Measurements from ENCODE around the gene TLNRD1. TPM values are rescaled to one million over a fixed set of nuclear protein-coding genes. Genes with fewer than 3 reads are reported as not detected.

The TLNRD1 gene
- polyA plus RNA-seq, 4 donors, result 7.6 to 9.2 (median 8.0) TPM

DNA sequence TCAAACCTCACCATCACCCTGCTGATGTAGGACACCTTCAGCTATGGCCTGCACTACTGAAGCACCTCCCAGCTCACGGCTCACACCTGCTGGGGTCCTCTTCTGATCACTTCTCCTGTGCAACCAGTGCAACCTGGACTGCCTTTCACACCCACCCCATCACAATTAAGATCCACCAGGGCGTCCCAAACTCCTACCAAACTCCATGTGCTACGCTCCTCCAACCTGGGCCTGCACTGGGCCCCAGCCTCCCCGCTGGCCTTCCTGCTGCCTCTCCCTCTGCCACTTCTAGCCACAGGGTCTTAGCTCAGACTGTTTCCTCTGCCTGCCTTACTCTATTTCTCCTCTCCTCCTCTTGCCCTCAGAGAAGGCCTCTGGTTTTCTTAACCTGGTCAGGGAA lies 23.9 kb upstream of the TLNRD1 start:
- no peak for DNase-seq (ENCODE audit: low read depth in 4 of 4, low spot score in 3 of 4)

DNA sequence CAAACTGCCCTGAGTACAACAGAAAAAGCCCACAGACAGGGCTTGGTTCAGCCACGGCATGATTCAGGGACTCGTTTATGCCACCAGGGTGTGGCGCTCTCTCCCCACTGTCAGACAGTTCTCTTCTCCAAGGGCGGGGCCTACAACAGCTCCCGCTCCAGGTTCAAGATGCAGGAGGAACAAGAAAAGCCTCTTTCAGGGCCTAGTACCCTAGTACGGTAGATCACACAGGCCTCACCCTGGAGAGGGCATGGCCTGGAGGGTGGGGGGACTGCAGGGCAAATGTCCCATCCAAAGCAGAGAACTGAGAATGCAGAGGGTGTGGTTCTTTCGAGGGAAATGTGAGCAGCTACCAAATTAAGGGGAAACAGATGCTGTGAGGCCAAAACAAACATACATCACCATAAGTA lies 23.1 kb upstream of the TLNRD1 start:
- no peak for DNase-seq (ENCODE audit: low read depth in 4 of 4, low spot score in 3 of 4)

DNA sequence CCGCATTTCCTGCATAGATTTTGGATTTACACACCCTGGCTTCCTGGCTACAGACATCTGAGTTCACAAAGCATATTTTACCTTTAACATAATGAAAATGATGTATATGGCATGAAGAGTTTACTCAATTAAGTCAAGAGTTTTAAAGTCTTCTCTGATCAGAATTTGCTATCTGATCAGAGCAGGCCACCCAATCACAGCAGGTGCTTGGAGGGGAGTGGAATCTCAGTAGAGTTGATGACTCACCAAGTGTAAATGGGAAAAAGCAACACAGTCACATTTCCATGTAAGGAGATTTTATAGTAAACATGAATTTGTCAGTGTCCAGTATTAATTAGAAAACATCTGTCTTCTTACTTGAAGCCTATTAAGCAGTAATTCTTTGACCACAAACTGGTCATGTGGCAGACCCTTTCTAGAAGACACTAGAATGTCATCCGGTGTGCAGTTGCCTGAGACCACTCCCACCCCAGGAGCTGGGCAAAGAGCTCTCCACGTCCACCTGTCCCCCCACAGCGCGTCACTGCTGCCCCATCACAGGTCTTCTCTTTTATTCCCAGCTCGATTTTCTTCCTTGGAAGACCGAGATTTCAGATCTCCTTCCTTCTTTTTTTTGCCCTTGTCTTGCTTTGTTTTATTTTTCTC lies 21.9 kb upstream of the TLNRD1 start:
- DNase-seq (ENCODE audit: low read depth in 4 of 4, low spot score in 3 of 4), result no peak

DNA sequence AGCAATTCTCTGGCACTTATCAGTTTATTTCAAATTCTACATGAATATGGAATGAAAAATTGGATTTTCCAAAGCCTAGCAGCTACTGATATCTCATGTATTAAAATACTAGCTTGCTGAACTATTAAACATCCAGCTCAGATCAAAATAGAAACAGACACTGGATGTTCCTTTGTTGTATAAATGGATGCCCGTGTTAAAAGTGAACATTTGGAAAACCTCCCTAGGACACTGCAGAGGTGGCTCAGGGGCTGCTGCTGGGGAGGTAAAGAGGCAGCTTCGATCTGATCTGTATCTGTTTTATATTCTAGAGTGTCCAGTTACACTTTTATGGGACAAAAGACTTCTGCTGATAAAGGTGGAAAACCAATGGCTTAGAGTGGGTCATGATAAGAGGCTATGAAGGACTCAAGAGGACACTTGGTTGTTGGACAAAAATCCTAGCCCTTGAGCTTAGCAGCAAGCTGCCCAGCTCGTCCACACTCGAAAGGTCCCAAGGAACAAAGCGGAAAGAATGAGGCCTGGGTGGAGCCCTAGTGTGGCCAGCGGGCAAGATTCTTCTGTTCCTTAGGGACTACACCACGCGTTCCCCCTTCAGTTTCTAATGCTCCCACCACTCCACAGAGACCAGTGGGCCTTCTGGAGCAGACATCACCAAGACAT lies 21.1 kb upstream of the TLNRD1 start:
- DNase-seq (ENCODE audit: low read depth in 4 of 4, low spot score in 3 of 4), result no peak

DNA sequence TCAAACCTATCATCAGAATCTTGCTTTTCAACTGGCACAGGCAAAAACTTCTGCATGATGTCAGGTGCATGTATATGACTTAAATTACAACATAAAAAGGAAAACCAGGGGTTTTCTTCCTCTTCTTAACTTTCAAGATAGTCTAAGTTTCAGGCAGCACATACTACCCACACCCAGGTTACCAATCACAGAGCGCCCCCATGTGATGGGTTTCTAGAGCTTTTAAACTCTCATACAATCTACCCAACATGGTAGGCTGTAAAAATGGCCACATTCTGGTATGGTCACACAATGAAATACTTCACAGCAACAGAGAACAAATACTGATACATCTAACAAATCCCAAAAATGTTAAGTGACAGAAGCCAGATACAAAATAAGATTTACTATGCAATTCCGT lies 18.5 kb upstream of the TLNRD1 start:
- DNase-seq (ENCODE audit: low read depth in 4 of 4, low spot score in 3 of 4), result no peak

DNA sequence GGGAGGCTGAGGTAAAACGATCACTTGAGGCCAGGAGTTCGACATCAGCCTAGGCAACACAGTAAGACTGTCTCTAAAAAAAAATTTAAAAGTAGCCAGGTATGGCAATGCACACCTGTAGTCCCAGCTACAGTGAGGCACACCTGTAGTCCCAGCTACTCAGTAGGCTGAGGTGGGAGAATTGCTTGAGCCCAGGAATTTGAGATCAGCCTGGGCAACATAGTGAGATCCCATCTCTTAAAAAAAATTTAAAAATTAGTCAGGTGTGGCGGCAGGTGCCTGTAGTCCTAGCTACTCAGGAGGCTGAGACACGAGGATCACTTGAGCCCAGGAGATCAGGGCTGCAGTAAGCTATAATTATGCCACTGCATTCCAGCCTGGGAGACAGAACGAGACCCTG lies 17.9 kb upstream of the TLNRD1 start:
- DNase-seq (ENCODE audit: low read depth in 4 of 4, low spot score in 3 of 4), result no peak

DNA sequence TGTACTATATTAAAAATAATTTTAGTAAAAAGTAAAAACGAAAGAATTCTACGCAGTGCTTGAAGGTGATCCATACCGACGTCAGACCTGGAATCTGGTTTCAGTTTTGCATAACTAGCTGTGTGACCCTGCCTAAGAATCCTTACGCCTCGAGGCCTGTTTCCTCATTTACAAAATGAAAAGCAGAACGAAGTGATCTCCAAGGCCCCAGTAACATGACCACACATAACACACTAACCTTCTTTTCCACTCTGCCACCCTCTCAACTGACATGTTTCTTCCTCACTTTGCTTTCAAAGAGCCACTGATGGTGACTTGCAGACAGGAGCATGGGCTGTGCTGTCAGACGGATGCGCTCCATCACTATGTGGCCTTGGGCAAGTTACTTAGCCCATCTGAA lies 15.9 kb upstream of the TLNRD1 start:
- DNase-seq (ENCODE audit: low read depth in 4 of 4, low spot score in 3 of 4), result no peak

DNA sequence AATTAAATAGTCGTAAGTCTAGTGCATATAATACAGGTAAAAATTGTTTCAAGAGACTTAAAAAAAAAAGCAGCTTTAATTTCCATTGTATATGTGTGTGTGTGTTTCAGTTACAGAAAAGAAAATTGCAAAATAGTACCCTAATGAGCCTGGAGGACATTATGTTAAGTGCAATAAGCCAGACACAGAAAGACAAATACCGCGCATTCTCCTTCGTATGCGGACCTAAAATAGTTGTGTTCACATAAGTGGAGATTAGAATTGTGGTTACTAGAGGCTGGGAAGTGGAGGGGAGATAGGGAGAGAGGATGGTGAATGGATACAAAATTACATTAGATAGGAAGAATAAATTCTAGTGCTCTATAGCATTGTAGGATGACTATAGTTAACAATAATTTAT lies 14.7 kb upstream of the TLNRD1 start:
- DNase-seq (ENCODE audit: low read depth in 4 of 4, low spot score in 3 of 4), result no peak

DNA sequence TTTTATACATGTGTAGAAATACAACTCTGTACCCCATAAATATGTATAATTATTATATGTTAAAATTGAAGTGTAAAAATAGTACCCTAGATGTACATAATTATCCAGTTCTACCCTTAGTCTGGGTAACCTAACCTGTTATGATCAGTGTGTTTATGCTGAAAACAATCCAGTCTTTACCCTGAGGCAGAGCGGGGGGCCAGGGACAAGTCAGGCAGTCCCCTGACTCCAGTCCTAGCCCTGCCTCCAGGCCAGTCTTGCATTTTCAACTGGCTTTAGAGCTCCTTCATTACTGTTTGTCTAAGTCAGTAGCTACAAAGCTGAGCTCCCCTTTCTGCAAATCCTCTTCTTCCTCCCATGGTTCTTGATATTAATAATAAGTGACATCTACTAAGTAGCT lies 14.2 kb upstream of the TLNRD1 start:
- DNase-seq (ENCODE audit: low read depth in 4 of 4, low spot score in 3 of 4), result no peak

DNA sequence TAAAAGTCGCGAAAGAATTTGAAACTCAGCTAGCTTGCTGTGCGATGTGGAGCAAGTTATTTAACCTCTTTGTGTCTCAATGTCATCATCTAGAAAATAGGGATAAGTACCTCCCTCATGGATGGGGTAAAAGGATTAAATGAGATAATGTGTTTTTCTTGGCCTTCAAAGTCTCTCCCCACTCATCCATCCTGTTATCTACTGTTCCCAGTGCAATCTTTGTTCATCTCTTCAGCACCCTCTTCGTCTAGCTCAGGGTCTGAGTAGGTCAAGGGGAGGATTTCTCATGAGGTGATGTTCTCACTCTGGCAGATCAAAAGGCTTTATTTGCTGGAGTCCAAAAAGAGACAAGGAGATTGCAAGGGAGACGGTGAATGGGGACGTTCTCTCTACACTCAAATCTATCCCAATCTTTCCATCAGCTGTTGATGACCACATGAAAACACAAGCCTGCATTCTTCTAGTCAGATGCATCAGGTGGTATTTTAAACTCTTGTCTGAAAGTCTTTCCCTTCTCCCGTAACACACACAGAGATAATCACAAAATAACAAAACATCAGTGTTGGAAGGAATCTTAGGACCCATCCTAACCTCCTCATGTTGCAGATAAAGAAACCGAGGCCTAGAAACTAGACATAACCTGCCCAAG lies 12.5 kb upstream of the TLNRD1 start:
- no peak for DNase-seq (ENCODE audit: low read depth in 4 of 4, low spot score in 3 of 4)

DNA sequence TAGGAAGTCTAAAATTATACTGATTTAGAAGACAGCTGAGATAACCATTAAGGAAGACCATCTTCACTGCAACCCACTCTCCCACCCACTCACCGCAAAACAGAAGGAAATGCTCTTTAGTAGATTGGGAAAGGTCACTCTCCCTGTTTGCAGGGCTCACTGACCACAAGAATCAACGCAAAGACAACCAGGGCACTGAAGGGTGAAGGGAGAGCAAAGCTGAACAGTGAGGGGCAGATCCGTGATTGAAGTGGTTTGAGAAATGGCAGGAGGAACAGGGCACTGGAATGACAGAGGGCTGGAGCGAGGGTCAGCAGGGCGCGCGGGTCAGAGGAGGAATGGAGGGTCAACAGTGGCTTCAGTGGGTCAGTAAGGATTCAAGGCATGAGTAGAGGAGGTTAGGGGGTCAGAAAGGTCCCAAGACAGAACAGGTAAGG lies 11.6 kb upstream of the TLNRD1 start:
- DNase-seq (ENCODE audit: low read depth in 4 of 4, low spot score in 3 of 4), result no peak

DNA sequence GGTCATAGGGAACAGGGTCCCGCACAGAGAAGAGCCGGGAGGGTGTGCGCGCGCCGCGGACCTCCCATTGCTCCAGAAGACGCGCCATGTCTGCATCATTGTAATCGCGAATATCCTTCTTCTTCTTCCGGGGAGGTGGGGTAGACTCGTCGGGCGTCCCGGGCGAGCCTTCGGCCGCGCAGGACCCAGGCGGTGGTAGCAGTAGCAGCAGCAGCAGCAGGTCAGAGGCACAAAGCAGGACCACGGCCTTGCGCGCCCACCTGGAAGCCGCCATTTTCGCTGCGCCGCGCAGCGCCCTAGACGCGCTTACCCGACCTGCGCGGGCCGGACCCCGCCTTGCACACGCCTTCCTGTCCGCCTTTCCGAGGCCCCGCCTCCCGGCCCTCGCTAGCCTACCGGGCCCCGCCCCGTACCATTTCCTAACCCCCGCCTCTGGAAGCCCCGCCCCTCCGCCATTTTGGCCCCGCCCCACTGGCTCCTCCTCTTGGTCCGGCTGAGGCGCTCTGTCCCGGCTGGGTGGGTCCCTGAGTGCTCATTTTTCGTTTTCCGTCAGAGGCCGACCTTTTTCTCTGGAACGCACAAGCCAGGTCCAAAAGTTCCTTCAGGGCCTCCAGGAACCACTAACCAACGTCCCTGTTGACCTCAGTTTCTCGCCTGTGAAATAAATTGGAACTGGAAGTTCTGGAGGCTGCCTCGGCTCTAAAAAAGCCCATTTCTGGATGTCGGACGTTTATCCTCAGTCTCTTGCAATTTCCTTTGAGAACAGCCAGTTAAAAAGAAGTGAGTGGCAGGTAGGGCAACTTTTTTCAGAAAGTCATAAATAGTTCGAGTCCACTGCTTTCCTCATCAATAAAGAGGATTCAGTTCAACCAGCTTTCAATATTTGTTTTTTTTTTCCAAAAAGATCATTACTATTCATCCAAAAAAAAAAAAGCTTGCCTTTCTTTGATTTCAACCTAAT lies 10.9 kb upstream of the TLNRD1 start, which contains the start of gene MESD:
Gene MESD (minus strand): TSS at position 302 of the 961 bp plus-strand sequence. CDS start 28 bp downstream, at position 274.
- peak; percentile 87 to 93 (median 91) for DNase-seq (ENCODE audit: low read depth in 4 of 4, low spot score in 3 of 4)

DNA sequence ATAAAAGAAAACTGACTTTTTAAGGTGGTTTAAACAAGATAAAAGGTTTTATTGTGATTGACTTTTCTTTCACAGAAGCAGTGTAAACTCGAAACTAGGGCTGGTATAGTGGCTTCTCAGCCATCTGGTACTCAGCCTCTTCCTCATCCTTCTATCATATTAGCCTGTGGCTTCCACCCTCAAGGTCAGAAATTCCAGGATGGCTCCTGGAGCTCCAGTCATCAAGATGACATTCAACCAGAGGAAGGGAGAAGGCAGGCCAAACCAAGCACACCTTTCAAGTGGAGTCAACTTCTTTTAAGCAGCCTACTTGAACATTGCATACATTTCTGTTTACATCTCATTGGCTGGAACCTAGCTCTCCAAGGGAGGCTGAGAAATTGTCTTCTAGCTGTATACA lies 9.8 kb upstream of the TLNRD1 start:
- DNase-seq (ENCODE audit: low read depth in 4 of 4, low spot score in 3 of 4), result no peak

DNA sequence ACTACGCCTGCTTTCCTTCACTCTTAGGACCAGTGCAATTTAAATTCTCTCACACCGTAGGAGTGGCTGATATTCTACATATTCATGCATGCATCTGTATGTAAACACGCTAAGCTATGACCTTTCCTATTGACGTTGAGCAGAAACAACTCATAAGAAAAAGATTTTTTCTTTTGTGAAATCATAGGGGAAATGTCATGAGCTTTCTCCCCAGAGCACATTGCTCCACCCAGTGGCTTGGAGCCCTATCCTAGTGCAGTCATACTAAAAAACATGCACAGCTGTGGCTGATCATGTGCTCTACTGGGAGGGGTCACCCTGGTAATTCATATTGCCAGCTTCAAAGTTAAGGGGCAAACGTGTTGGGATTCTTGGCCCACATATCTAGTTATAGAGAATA lies 9.3 kb upstream of the TLNRD1 start:
- DNase-seq (ENCODE audit: low read depth in 4 of 4, low spot score in 3 of 4), result no peak

DNA sequence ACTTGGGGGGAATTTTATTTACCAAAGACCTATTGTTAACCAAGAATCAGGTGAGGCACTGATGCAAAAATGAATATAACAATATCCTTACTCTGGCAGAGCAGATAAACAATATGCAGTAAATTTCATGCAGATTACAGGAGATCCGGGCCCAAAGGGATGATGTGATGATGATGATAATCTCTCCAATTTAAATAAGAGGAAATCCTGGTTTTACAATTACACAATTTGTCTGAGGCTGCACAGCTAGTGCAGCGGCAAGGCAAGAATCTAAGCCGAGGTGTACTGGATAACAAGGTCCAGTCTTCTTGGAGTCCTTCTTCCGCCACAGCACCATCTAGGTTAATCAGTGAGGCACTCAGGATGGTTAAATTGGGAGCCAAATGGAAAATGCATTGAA lies 8.7 kb upstream of the TLNRD1 start:
- no peak for DNase-seq (ENCODE audit: low read depth in 4 of 4, low spot score in 3 of 4)

DNA sequence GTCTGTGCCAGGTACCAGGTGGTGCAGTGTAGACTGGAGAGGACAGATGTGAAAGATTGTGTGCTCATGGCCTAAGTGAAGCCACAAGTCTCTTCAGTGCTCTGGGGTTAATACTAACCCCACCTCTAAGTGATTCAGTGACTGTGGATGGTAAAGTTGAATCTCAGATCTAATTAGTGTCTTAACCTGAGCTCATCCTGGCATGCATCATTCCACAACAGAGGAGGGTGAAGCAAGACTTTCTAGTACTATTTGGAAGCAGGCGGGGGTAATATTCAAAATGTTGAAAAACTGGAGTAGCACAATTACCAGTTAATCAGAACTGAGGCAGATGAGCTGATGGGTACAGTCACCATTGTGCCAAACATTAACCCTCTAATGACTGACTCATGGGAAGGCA lies 8.3 kb upstream of the TLNRD1 start:
- DNase-seq (ENCODE audit: low read depth in 4 of 4, low spot score in 3 of 4), result no peak

DNA sequence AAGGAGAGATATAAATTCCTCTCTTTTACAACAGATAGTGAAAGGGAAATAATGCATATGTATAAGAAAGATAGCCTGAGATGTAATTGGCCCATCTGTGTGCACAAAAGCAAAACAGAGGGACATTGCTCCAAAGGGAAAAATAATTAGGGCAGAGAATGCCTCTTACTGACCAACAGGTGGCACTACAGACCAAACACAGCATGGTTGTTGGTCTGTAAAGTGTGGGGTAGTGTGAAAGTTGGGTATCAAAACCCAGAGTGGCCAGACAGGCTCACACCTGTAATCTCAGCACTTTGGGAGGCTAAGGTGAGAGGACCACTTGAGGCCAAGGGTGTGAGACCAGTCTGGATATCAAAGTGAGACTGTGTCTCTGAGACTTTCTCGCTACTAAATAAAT lies 4.5 kb upstream of the TLNRD1 start:
- DNase-seq (ENCODE audit: low read depth in 4 of 4, low spot score in 3 of 4), result no peak

DNA sequence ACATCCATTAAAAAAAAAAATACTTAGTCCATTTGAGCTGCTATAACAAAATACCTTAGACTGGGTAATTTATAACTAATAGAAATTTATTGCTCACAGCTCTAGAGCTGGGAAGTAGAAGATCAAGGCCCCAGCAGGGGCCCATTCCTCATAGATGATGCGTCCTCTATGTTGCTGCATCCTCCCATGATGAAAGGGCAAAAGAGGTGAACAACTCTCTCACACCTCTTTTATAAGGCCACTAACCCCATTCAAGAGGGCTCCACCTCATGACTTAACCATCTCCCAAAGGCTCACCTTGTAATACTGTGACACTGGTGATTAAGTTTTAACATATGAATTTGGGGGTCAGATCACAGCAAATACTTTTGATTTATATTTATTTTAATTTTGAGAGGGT lies 3.0 kb upstream of the TLNRD1 start:
- DNase-seq (ENCODE audit: low read depth in 4 of 4, low spot score in 3 of 4), result no peak

DNA sequence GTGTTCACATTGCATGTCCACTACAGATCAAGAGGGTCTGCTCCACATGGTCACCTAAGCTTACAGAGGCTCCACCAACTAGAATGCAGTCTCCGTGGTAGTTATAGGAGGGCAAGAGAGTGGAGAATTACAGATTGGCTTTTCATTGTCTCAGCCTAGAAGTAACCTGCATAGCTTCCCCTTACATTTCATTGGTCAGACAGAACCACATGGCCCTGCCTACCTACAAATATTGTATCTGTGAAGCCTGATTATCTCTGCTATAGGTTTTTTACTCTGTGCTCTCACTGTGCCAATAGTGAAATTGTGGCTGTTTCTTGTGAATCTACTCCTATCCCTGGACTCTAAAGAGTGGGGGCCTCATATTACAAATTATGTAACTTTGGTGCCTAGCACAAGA lies 2.5 kb upstream of the TLNRD1 start:
- DNase-seq (ENCODE audit: low read depth in 4 of 4, low spot score in 3 of 4), result no peak

DNA sequence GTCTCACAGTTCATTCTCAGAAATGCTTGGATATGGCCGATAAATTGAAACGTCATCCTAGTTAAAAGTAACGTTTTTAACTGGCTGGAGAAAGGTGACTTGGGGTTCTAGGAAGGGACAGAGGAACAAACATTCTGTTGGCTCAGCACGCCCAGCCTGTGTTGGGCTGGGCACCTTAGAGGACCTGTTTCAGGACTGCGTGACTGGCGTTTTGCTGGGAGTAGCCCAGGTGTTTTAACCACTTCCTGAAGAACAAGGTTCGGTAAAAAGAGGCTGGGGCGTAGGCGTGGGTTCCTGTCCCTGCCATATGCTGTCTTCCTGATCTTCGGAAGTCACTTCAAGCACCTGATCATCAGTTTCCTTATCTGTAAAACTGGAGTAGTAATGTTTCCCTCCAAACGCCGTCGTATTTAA lies 1.1 kb upstream of the TLNRD1 start:
- DNase-seq (ENCODE audit: low read depth in 4 of 4, low spot score in 3 of 4), result no peak

DNA sequence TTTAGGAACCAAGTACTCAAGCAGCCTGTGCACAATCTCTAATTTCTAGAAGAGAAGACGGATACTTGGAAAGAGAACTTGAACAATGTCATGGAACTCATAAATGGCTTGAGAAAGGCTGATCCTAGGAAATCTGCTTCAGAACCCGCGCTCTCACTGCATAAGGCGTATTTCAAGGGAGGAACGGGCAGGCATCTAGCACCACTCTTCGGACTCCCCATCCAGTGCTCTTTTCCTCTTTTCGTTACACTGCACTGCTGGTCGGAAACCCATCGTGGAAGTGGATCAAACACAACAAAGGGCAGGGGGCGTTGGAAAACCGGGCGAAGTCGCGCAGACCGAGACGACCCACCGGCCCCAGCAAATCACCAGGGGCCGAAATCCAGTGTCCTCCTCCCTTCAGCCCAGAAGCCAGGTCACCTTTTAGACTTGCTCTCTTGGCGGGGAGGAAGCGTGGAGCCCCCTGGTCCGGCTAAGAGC lies 539 bp upstream of the TLNRD1 start:
- DNase-seq (ENCODE audit: low read depth in 4 of 4, low spot score in 3 of 4), result no peak

Data from left renal pelvis (tissue), 4 donors.